GM21360 (cell line): Measurements from ENCODE around the gene CYP26C1.

ENCODE experiments used
- ATAC-seq: cut with Tn5 transposase; IDR thresholded peaks from one replicate; pipeline ENCODE4 v1.9.1; 2021; ENCODE audit warnings: mild to moderate bottlenecking, moderate library complexity; ENCODE audit not compliant: unreplicated experiment

Gene CYP26C1

GRCh38 chr10:93106631-93107072 lies 46.1 kb downstream of the CYP26C1 start:
- ATAC-seq: no peak

GRCh38 chr10:93110472-93111146 lies 50.0 kb downstream of the CYP26C1 start:
- no peak for ATAC-seq

GRCh38 chr10:93113042-93113441 lies 52.4 kb downstream of the CYP26C1 start:
- ATAC-seq: no peak

GRCh38 chr10:93115661-93116383 lies 55.2 kb downstream of the CYP26C1 start:
- ATAC-seq: no peak
